K562 (cell line): ENCODE results near the gene DARS2. TPM values are rescaled to one million over a fixed set of nuclear protein-coding genes. Genes with fewer than 3 reads are reported as not detected.

ENCODE experiments used
- ATAC-seq: fragments of 200-7000 bp; cut with Tn5 transposase; 3 replicates; pipeline ENCODE4 v1.9.1; 2020; ENCODE audit warnings: moderate library complexity
- BruUV-seq: library from RNA; stranded (reverse); fragments of 400-500 nt; replicated peaks from 2 replicates; lab custom pipeline; 2021; lab: Mats Ljungman, UMichigan
- CTCF ChIA-PET: fragments of 300-600 bp; formaldehyde crosslinking; extraction: SDS; loops from one replicate; lab custom pipeline; 2021; ENCODE audit warnings: low intra/inter-chr PET ratio; lab: Yijun Ruan, JAX
- POLR2A ChIA-PET: fragments of 300-600, 350-650 bp; sonication (Branson Sonifier 250); formaldehyde crosslinking; extraction: SDS; loops from one replicate; lab custom pipeline; 2021; ENCODE audit warnings: antibody characterized with exemption, inconsistent platforms; lab: Yijun Ruan, JAX
- DNase-seq, 4 experiments: peaks; one replicate each; pipeline versions ENCODE4 v3.0.0 to v3.0.0-alpha.2; 2011 to 2018; ENCODE audit warnings: low spot score in 3 of 4, mixed read lengths in 3 of 4; ENCODE audit errors: extremely low read depth in 1 of 4
- FAIRE-seq: peaks from 2 replicates; lab custom pipeline; 2011; peaks lifted over from hg19 to GRCh38; lab: Jason Lieb, UNC
- H2AFZ ChIP-seq: 2 replicates; pipeline ENCODE4 v1.6.0; 2011; ENCODE audit warnings: low read depth, low read length, control low read depth, inconsistent platforms
- H3K27ac ChIP-seq: fragments of 200-600 bp; 3 replicates; pipeline ENCODE4 v1.8.0; 2011; ENCODE audit warnings: low read depth, mild to moderate bottlenecking, control low read depth, inconsistent platforms, low read length, moderate library complexity, mixed read lengths; ENCODE audit errors: extremely low read depth
- H3K27me3 ChIP-seq, 2 experiments: fragments of 300-600 bp in 1 of 2; 2 replicates in 1 of 2; 3 replicates in 1 of 2; pipeline versions ENCODE4 v1.6.0 to v1.8.0; 2011; ENCODE audit warnings: inconsistent platforms in 2 of 2, low read length in 2 of 2, mild to moderate bottlenecking in 1 of 2, mixed read lengths in 1 of 2, moderate library complexity in 1 of 2; ENCODE audit not compliant: control insufficient read depth in 2 of 2, insufficient read depth in 2 of 2
- H3K36me3 ChIP-seq: fragments of 300-600 bp; 3 replicates; pipeline ENCODE4 v1.8.0; 2011; ENCODE audit warnings: mild to moderate bottlenecking, low read length, inconsistent platforms; ENCODE audit not compliant: control insufficient read depth, insufficient read depth
- H3K4me1 ChIP-seq, 2 experiments: fragments of 200-600 bp in 1 of 2; replicated peaks in 1 of 2; 2 replicates in 1 of 2; 3 replicates in 1 of 2; pipeline versions ENCODE4 v1.5.1 to v1.8.0; 2011; ENCODE audit warnings: inconsistent platforms in 2 of 2, low read length in 2 of 2, mild to moderate bottlenecking in 1 of 2, mixed read lengths in 1 of 2, moderate library complexity in 1 of 2; ENCODE audit not compliant: control insufficient read depth in 2 of 2, insufficient read depth in 2 of 2
- H3K4me2 ChIP-seq: 2 replicates; pipeline ENCODE4 v1.6.1; 2011; ENCODE audit warnings: low read length, control low read depth, inconsistent platforms, mixed read lengths; ENCODE audit not compliant: insufficient read depth
- H3K4me3 ChIP-seq: fragments of 200-600 bp; sonication (generic), shearing (Covaris generic); 2 replicates; pipeline ENCODE4 v1.5.1; 2016; ENCODE audit warnings: control low read depth, inconsistent platforms
- H3K79me2 ChIP-seq: fragments of 200-600 bp; 3 replicates; pipeline ENCODE4 v1.8.0; 2011; ENCODE audit warnings: low read length, inconsistent platforms; ENCODE audit not compliant: control insufficient read depth, insufficient read depth
- H3K9ac ChIP-seq, 2 experiments: 2 replicates each; pipeline versions ENCODE4 v1.6.0 to v1.6.1; 2011; ENCODE audit warnings: low read depth in 2 of 2, low read length in 2 of 2, control low read depth in 1 of 2, inconsistent platforms in 1 of 2, mild to moderate bottlenecking in 1 of 2, mixed read lengths in 1 of 2; ENCODE audit not compliant: insufficient read depth in 1 of 2
- H3K9me1 ChIP-seq: one replicate; pipeline ENCODE4 v1.6.0; 2011; ENCODE audit warnings: inconsistent platforms, mild to moderate bottlenecking, low read length, moderate library complexity; ENCODE audit not compliant: control insufficient read depth, insufficient read depth
- H3K9me3 ChIP-seq: replicated peaks from 2 replicates; pipeline ENCODE4 v1.5.1; 2011; ENCODE audit warnings: low read depth, low read length, inconsistent platforms; ENCODE audit not compliant: control insufficient read depth, insufficient read depth
- H4K20me1 ChIP-seq: replicated peaks from 2 replicates; pipeline ENCODE4 v1.6.1; 2011; ENCODE audit warnings: low read length, inconsistent platforms, mixed read lengths; ENCODE audit not compliant: control insufficient read depth, insufficient read depth
- CBFA2T3 ChIP-seq: fragments of 450-650 bp; IDR thresholded peaks from 2 replicates; pipeline ENCODE4 v1.6.1; 2017
- KDM1A ChIP-seq, 2 experiments: fragments of 450-650 bp; IDR thresholded peaks; 2 replicates each; pipeline ENCODE4 v1.6.1; 2016; ENCODE audit warnings: mild to moderate bottlenecking in 2 of 2
- MEIS2 ChIP-seq: fragments of 450-650 bp; IDR thresholded peaks from 2 replicates; pipeline ENCODE4 v1.6.1; 2014; ENCODE audit warnings: mild to moderate bottlenecking; ENCODE audit not compliant: partially characterized antibody
- PKNOX1 ChIP-seq: fragments of 450-650 bp; IDR thresholded peaks from 2 replicates; pipeline ENCODE4 v1.6.1; 2016
- POLR2H ChIP-seq: IDR thresholded peaks from 2 replicates; pipeline ENCODE4 v1.6.1; 2016; ENCODE audit warnings: missing genetic modification characterization, low read depth, mild to moderate bottlenecking, control low read depth, missing compliant biosample characterization, moderate library complexity
- RCOR1 ChIP-seq, 2 experiments: IDR thresholded peaks; 2 replicates each; pipeline ENCODE4 v1.6.1; 2012; ENCODE audit warnings: low read depth in 2 of 2, low read length in 2 of 2, borderline replicate concordance in 1 of 2, improper control_type of control experiment in 1 of 2
- ZNF589 ChIP-seq: fragments of 200-800 bp; sonication (Bioruptor generic); IDR thresholded peaks from 2 replicates; pipeline ENCODE4 v1.6.1; 2016; ENCODE audit warnings: low read depth, missing genetic modification characterization, missing compliant biosample characterization
- ZNF75A ChIP-seq: fragments of 450-650 bp; formaldehyde crosslinking; IDR thresholded peaks from 2 replicates; pipeline ENCODE4 v1.4.0; 2020; ENCODE audit warnings: mild to moderate bottlenecking
- WGBS: fragments of 100-300 bp; shearing (Covaris generic); methylation state at CpG from one replicate; pipeline ENCODE4 v1.1.6; 2016; ENCODE audit warnings: low coverage, mixed read lengths; ENCODE audit not compliant: insufficient coverage; ENCODE audit errors: missing lambda C conversion rate; 5-methylcytosine and 5-hydroxymethylcytosine counted together
- in situ Hi-C: fragments of 300-500 bp; cut with MboI; formaldehyde crosslinking; loops from 4 replicates; pipeline ENCODE4 v1.15.0; 2018; ENCODE audit warnings: inconsistent platforms, mixed read lengths
- intact Hi-C: fragments of 100-400 bp; cut with micrococcal nuclease; formaldehyde crosslinking; loops from 2 replicates; pipeline ENCODE4 v1.14.2; 2022
- polyA plus RNA-seq, 8 experiments: library from polyadenylated mRNA; depleted of rRNA in 4 of 8; stranded (reverse) in 5 of 8; unstranded in 3 of 8; fragments of >200 nt; fragmentation: Nextera tagmentation in 2 of 8; fragmentation: Illumina TruSeq in 1 of 8; extraction: Ambion mirVana in 2 of 8; extraction: Trizol in 1 of 8; gene quantifications; 2 replicates each; pipeline versions ENCODE4 v1.2.1 to v1.2.3, GENCODE V29; 2011 to 2014; ENCODE audit warnings: inconsistent platforms in 1 of 8, missing spikeins in 1 of 8
- total RNA-seq, 7 experiments: library from RNA; depleted of rRNA in 6 of 7; stranded (reverse); fragments of >200 nt in 6 of 7; fragmentation: Illumina TruSeq in 2 of 7; extraction: Trizol in 2 of 7; gene quantifications; 2 replicates each; pipeline versions ENCODE4 v1.2.1 to v1.2.3, GENCODE V29; 2011 to 2021; ENCODE audit warnings: low replicate concordance in 1 of 7

Gene DARS2
- total and polyA plus RNA-seq, 9 of the 15 experiments (the other 6 are each of a cell fraction or from before 2014, with no cell fraction given) = 36.4 to 96.7 (median 68.6) TPM

GRCh38 chr1:173789841-173790240 is 34.6 kb upstream of the DARS2 start:
- no peak overlapping the region for H3K9ac ChIP-seq
- no peak for FAIRE-seq
- TF ChIP-seq ZNF589 (no peak), PKNOX1 (peak; percentile 57), CBFA2T3 (no peak), POLR2H (tag) (0 out of 2 replicates have a peak, but pooled peaks have one; percentile 17), ZNF75A (no peak), MEIS2 (peak; percentile 56), RCOR1 (IDR thresholded peaks at IDR 0.05; ENCODE audit: borderline replicate concordance in 1 of 2, low read depth in 2 of 2, low read length in 2 of 2) (no peak), KDM1A (IDR thresholded peaks at IDR 0.05) (no peak)
- no peaks in the 10 kb centered on the region; a peak in 1 of 5 replicates for H3K4me1 ChIP-seq
- no peak overlapping the region for H3K4me2 ChIP-seq
- H3K9me3 ChIP-seq = no peaks in the 10 kb centered on the region
- intact Hi-C loops (no loop called here), in situ Hi-C loops (no loop called here)
- peaks cover 4% of the 10 kb centered on the region for H3K9me1 ChIP-seq
- peaks cover 56% of the 10 kb centered on the region; the same call in 2 of the 3 replicates for H3K36me3 ChIP-seq
- H2AFZ ChIP-seq = no peak overlapping the region
- ChIA-PET POLR2A (interaction anchor here (0.7 to 0.8 kb wide), 2 partner anchors 8 to 11 kb away, joined by 3 read pairs; no protein-coding TSS in a partner anchor), CTCF (no interaction called here)
- H4K20me1 ChIP-seq = no peaks in the 10 kb centered on the region
- no peak overlapping the region for H3K27ac ChIP-seq
- no peak overlapping the region for H3K4me3 ChIP-seq
- H3K79me2 ChIP-seq = no peaks in the 10 kb centered on the region
- no peak for DNase-seq
- no peak for ATAC-seq
- no peaks in the 10 kb centered on the region for H3K27me3 ChIP-seq
- BruUV-seq = no TSS peak
- 82% methylated on average over 2 of the region's 2 CpGs for WGBS
